Fibroblast of skin of left quadriceps (primary cell): ENCODE results near the gene LRRC4C.

Experiments used
- DNase-seq, 2 experiments: peaks; one replicate each; pipeline ENCODE4 v3.0.0-alpha.2; 2013; ENCODE audit warnings: low read depth in 2 of 2

LRRC4C gene

DNA sequence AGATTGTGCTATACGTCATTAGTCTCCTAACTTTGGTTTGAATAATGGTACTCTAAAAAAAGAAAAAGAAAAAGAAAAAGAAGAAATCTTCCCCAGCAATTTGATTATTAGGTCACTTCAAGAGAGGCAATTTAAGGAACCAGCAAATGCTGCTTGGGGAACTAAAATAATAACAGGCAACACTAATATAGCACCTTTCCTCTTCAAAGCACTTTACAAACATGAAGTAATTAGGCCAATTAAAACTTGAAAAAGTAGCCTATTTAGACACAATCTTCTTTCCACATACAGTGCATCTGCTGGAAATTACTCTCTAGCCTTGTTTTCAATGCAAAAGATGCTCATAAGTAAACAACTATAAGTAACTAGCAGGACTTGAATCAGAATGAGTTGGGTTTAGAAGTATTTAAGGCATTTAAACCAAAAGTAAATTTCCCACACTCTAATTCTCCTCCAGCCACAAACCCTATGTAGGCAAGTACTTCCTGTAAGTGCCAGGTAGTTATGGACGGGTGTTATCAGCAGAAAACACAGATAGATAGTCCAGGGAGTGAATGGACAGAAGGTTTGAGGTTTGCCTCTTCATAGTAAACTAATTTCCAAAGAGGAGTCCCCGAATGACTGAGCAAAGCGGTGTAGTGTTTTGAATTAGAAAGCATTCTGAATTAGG is 44.5 kb downstream of the LRRC4C start:
- DNase-seq, result no peak

DNA sequence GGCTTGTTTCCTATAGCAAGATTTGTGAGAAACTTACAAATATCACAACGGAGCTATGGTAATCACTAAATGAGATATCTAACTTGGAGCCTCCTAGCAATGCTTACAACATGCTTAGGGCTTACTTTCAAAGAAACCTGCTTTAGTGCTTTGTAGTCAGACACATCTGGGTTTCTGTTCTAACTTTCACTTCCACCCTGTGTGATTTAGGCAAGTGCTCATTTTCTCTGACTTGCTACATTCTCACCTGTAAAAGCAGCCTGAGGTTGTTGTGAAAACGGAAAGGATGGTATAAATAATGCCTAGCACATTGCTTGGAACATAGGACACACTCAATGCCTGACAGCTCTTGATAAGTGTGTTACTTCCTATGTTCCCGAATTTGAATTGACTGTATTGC is 45.6 kb downstream of the LRRC4C start:
- no peak for DNase-seq

DNA sequence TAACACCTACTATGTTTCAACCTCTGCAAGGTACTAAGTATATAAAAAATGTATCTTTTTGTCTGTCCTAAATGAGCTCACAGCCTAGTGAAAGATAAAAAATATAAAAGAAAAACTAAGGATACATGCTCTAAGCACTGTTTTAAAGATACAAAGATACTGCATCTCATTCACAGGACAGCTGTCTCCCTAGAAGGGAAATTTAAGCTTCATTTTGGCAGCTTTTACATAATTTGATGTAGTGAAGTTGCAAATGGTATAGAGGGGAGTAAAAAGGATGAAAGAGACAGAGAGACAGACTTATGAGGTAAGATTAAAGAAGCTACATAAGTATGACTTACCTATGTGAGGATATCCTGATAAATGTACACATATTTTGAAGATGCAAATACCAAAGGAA is 53.6 kb downstream of the LRRC4C start:
- no peak for DNase-seq

DNA sequence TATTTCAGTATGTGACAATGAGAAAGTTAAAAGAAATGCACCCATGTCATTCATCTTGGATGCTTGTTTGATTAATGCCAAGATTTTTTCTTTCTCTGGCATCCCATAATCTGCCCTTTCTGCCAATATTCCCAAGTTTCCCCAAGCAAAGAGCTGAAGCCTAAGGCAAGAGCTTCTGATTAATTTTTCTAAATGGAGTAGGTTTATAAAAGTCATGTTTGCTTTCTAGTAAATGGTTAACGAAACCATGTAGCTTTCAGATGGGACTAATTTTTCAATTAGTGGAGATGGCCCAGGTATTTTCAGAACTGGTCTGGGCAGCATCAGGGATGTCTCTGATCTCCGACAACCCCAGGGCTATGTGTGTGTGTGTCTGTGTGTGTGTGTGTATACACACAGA is 55.3 kb downstream of the LRRC4C start:
- DNase-seq, result no peak

DNA sequence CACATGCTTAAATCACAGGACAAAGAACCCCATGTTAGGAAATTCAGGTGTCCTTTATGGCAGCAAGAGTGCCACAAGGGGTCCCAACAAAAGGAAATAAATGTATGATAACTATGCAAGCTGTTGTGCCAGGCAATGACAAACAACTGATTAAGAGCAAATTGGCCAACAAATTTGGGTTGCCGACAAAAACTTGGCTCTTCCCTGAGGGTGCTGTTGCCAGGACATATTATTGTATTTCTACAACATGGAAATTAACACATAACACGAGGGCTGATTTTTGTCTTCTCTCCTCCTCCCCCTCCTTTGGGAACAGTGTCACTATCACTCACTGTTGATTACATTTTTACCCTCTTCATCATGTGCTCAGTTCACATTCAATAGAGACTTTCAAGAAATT is 56.0 kb downstream of the LRRC4C start:
- no peak for DNase-seq

DNA sequence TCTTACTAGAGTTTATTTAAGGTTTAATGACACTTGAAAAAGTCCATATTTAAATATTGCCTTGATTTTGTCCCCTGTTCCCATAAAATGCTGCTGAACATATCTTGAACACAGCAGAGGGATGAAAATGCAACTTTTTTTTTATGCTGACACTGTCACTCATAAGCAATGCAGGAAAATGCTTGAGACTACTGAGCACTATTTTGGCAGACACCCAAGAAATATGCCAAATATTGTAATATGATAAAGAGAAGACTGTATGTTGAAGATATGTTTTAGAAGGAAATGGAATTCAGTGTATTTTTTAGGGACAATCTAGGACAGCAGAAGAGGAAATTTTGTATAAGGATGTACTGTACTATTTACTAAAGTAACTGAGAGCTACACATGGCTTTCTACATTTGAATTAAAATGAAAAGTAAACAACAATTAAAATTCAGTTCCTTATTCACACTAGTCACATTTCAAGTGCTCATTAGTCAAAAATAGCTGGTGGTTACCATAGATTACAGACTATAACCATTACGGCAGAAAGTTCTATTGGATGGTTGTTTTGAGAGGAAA is 58.6 kb downstream of the LRRC4C start:
- DNase-seq, result no peak

DNA sequence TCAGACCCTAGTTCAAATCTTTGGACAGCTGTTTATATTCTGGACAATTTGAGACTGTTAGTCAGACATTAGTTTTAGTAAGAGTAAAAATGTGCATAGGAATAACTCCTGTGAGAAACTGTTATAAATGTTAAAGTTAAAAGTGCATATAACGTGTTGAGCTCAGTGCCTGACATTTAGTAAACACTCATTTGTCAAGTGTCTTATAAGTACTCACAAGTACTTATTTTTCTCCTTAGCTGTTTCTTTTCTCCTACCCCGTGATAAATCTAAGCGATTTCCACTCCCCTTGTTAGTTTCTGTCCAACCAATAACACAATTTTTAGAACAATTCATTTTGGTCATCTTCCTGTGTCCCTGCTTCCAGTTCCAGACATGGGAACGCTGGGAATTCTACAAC is 59.3 kb downstream of the LRRC4C start:
- no peak for DNase-seq

DNA sequence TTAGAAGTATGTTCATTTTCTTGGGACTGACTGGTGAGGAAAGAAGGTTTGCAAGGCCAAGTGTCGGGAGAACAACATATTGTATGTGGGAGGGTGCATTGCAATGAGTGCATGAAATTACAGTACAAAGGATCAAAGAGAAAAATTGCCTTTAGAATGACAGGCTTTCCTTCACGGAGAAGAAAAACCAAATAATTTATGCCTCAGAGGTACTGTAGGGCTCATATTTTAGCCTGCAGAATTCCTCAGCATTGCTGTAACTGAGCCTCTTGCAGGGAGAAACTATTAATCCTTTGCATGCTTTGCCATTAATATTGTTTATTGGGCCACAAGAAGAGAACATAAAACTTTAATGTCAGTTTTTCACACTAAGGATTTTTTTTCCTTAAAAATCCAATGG is 60.1 kb downstream of the LRRC4C start:
- no peak for DNase-seq

DNA sequence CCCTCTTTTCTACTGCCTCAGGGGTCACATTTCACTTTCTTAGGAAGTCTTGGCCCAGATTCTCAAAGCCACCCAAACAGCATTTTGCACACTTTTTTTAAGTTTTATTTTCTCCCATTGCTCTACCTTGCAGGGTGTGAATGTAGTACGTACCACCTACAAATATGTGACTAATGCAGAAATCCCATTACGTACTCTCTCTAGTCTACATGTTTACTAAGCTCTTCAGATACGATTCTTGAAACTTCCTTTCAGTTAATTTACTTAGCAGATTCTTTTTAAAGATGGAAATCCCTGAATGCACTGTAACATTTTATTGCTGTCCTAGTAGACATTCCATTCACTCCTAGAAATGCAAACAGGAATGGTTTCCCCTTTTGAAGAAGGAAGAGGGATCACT is 61.3 kb downstream of the LRRC4C start:
- DNase-seq, result no peak

DNA sequence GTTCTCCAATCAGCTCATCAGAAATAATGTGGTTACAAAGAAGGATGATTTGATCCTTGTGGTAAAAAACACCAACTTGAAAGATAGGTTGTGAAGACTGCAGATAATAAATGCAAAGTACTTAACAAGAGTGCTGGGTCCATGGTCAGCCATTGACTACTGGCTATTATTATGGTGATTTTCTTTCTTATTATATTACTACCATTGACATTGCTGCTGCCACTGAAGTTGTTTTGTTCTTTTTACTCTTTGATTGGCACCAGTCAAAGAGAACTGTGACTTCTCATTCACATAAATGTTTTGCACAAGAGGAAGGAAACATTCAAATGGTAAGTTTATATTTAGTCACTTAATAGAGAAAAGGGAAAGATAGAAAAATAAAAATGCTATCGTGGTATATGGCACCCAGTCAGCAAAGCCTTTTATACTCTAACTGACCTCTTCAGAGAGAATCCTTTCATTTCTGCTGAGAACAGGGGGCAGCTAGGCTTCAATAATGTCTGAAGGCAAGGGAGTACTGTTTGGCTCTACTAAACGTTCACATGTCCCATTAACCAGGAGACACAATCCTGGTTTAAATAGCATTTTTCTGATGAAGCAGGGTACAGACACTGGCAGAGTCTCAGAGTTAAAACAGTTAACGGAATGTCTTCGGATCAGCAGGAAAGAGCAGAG is 64.8 kb downstream of the LRRC4C start:
- no peak for DNase-seq

DNA sequence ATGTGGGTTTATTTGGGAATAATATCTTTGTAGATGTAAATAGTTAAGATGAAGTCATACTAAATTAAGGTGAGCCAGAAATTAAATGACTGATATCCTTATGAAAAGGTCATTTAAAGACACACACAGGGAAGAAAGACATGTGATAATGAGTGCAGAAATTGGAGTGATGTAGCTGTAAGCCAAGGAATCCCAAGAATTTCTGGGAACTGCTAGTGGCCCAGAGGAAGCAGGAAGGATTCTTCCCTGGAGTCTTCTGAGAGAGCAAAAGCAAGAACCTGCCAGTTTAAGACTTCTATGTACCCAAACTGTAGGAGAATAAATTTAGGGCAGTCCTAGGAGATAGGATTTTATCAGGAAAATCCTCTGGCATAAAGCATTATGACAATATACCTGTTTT is 66.9 kb downstream of the LRRC4C start:
- no peak for DNase-seq

DNA sequence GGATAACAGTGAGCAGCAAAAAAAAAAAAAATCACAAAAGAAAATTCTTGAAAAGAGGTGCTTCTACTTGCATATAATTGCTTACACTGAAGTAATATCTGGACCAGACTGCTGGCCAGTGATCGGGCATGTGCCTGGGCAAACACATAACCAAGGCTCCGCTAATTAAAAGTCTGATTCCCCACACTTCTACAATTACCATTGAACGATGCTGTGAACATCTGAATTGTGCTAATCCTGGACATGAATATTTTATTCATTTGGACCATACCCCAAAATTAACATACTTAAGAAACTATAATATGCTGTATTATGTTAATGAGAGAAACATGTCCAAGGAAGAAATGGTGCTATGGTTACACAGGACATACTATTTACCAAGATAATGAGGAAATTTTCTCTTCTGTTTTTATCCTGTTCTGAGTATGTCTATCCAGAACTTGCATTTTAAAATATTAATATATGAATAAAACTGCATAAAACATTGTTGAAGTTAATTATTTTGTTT is 69.8 kb downstream of the LRRC4C start:
- no peak for DNase-seq

DNA sequence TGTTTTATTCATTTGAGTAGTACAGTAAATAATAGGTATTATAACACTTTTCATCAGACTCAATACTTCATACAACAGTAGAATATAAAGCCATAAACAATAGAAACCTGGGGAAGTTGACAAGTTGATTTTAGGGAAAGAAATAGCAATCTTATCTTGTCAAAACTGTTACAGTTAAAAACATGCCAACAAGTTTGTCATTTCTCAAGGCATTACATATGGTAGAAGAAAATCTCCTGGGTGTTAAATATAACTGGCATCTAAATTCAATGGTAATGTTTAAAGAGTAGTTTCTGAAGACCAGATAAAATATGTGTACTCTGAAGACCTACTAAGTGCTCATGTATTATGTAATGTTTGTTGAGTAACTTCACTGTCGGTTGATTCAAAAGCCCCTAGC is 75.1 kb downstream of the LRRC4C start:
- DNase-seq, result no peak

DNA sequence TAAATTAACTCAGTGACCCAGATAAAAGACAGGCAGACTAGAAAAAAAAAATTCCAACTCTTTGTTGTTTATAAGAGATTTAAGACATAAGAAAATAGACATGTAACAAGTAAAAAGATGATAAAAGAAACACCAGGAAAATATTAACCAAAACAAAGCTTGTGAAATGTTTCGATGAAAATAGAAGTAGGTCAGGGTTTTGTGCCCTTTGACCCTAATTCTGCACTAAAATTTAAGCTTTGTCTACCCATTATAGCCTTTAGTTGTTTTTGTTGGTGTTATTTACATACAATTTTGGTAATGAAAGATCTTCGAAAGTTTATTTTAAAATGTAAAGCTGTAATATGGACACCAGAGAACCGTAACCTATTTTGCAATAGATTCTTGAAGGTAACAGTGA is 75.7 kb downstream of the LRRC4C start:
- DNase-seq, result no peak

DNA sequence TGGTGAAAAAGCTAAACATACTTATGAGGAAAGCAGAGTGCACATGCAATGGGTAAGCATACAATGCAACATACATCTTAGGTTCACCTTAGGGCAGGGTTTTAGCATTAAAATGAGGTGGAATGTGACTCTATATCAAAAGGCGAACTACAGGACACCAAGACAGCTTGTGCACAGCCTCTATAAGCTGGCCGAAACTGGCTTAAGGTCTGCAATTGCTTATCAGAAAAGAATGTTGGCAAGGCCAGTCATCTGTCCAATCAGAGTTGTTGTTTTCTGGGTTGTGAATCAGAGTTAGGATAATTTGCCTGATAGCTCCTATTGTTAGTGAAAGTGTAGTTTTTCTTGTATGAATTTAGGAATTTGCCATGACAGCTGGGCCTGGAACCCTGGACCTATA is 76.5 kb downstream of the LRRC4C start:
- DNase-seq, result peak; percentile 13

DNA sequence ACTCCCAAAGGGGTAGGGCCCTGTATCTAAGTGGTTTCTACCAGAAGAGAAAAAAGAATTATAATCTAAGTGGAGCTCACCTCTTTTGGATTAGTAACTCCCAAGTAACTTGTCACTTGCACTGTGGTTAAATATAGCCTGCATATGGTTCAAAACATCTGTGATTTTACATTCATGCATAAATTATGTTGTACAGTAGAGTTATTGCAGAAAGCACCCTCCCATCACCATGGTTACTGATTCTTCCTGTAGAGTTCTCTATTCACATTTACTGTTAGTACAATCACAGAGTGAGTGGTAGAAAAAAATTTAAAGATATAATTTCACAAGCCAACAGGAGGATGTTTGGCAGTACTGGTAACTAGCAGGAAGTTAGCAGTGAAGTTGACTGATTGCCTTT is 80.4 kb downstream of the LRRC4C start:
- peak; percentile 39 to 57 for DNase-seq

DNA sequence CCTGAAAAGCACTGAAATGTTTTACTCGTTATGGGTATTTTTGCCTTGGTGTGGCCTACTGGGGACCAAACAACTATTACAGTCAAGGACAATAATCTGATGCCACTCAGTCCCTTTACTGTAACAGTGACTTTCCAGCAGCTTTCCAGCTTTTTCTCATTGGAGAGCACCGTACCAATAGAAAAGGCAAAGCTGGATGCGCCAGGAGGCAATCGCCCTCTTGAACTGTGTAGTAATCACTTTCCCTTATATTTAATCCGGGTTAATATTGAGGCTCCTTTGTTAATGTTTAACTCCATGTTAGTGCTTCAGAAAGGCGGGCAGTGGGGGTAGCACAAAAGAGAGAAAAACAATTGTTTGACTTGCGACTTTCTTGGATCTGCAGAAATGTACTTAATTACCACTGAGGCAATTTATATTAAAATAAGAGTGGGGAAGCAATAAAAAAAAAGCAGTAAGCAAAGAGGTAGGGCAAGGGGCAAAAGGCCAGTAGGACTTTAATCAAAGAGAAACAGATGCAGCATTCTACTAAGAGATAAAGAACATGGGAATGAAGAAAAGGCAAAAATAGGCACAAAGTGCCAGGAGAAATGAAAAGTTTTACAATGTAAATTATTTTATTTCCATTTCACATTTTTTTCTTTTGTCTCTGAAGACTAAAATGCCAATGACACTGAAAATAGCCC is 81.6 kb downstream of the LRRC4C start:
- DNase-seq, result no peak

DNA sequence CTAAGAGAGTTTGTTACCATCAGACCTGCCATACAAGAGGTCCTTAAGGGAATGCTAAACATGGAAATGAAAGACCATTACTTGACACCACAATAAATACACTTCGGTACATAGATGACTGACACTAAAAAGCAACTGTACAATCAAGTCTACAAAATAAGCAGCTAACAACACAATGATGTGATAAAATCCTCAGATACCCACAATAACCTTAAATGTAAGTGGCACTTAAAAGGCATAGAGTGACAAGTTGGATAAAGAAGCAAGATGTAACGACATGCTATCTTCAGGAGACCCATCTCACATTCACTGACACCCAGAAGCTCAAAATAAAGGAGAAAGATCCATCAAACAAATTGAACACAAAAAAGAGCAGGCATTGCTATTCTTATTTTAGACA is 107.6 kb downstream of the LRRC4C start:
- DNase-seq, result no peak

DNA sequence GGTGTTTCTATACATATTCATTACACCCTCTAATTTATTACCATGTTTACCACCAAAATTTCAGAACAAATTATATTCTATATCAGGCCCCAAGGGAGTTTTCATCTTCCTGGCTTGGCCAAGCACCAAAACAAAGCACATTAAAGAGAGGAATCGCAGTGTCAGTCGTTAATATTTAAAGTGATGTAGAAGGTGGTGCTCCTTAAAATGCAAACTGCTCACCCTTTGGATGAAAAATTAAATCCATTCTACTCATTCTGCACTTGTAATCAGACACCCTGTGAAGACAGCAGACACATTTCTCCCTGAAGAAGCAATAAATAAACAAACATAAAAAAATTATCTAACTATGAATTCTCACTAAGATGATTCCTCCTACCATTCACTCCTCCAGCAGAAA is 113.4 kb downstream of the LRRC4C start:
- no peak for DNase-seq

DNA sequence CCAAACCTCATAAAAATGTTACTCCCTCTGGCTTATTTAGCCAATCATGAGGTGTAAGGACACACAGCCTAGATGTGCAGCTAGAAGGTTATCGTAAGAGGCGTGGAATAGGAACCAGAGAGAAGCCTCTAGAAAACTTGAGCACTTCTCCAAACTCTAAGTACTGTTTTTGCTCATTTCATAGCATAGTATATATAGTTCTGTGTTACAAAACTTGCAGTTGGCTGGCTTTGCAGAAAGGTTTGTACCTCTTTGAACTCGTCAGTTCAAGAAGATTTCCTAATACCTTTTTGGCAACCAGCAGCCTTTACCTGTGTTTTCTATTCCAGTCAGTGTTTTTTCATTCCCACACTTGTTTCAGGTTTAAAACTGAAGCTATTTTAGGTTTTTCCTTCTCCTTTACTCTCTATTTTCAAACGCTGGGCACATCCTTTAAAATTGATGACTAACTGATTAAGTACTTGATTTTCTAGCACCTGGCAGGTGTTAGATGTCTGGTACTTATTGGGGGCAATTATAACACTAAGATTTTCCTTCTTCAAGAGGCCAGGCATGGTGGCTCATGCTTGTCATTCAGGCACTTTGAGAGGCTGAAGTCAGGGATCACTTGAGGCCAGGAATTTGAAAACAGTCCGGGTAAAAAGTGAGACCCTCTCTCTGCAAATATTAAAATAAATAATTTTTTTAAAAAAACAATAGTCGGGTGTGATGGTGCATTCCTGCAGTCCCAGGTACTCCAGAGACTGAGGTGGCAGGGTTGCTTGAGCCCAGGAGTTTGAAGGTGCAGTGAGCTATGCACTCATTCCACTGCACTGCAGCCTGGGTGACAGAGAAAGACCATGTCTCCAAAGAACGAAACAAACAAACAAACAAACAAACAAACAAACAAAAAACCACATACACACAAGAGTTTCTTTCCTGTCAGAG is 125.2 kb downstream of the LRRC4C start:
- DNase-seq, result no peak

DNA sequence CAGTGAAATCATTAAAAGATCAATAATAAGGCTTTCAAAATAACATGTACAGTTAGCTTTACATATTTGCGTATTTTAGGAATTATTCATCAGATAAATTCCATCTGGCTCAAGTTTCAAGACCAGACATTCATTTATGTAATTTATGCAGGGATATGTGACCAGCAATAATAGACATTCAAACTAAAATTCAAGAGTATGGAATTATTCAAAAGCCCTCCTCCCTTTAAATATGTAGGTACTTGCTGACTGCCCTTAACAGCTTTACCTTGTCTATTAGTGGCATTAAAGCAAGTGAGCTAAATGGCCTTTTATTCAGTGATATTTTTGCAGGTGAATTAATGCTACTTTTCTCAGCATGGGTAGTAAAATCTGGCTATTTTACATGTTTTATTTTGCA is 126.1 kb downstream of the LRRC4C start:
- DNase-seq, result no peak

DNA sequence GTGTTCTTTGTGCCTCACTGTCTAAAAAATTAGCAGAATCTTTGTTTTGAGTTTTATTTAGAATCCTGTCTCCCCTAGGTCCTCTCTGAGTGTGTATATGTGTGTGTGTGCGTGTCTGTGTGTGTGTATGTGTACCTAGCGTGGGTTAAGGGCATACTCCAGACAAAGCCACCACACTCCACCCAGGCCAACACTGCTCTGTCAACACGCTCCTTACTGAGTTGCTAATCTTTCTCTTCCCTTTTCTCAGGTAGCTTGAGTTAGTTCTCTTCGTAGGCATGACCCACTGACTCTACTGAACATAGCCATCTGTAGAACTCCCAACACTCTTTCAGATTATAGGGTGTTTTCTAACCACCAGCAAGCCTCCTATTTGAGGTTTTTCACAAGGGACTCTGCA is 131.1 kb downstream of the LRRC4C start:
- no peak for DNase-seq
